Activated naive CD8-positive, alpha-beta T cell treated with anti-CD3 and anti-CD28 coated beads, Interleukin-2, amount 50 U/mL, for 24 hours (primary cell): Measurements from ENCODE around the gene ARL6IP6.
"Not testable (repeated sequence)": the region's sequence is repeated elsewhere in the genome, so short reads cannot be mapped to it uniquely, and the experiment has no call there.

Experiments
- ATAC-seq: fragments of 150-1000 bp; cut with Tn5 transposase; one replicate; pipeline ENCODE4 v1.10.0; 2021
- DNase-seq: peaks from one replicate; pipeline ENCODE4 v3.0.0; 2021
- H3K27ac Mint-ChIP-seq: one replicate; pipeline ENCODE4 v1.8.0; 2021; ENCODE audit warnings: mild to moderate bottlenecking, mixed read lengths
- H3K27me3 Mint-ChIP-seq: one replicate; pipeline ENCODE4 v1.8.0; 2021; ENCODE audit warnings: mixed read lengths
- H3K36me3 Mint-ChIP-seq: one replicate; pipeline ENCODE4 v1.8.0; 2021; ENCODE audit warnings: low read depth, mixed read lengths
- H3K4me1 Mint-ChIP-seq: one replicate; pipeline ENCODE4 v1.8.0; 2021; ENCODE audit warnings: mixed read lengths
- H3K4me3 Mint-ChIP-seq: one replicate; pipeline ENCODE4 v1.8.0; 2021; ENCODE audit warnings: mild to moderate bottlenecking, moderate library complexity, mixed read lengths
- H3K9me3 Mint-ChIP-seq: one replicate; pipeline ENCODE4 v1.8.0; 2021; ENCODE audit warnings: mixed read lengths

Gene ARL6IP6

GRCh38 chr2:152743002-152743401, 24.6 kb downstream of the ARL6IP6 start:
- Mint-ChIP-seq H3K36me3 (peaks cover 14% of the 10 kb centered on the region), H3K4me1 (no peaks in the 10 kb centered on the region), H3K27me3 (no peaks in the 10 kb centered on the region), H3K4me3 (no peak overlapping the region), H3K27ac (no peak overlapping the region), H3K9me3 (no peaks in the 10 kb centered on the region)
- ATAC-seq, result no peak
- DNase-seq, result no peak

- not testable (repeated sequence) for H3K27me3 Mint-ChIP-seq, H3K4me3 Mint-ChIP-seq, H3K4me1 Mint-ChIP-seq, H3K9me3 Mint-ChIP-seq, ATAC-seq, H3K27ac Mint-ChIP-seq, DNase-seq
- H3K36me3 Mint-ChIP-seq, result peaks cover 24% of the 10 kb centered on the region
Observed at GRCh38 chr2:152747751-152748150, 29.3 kb downstream of the ARL6IP6 start.

GRCh38 chr2:152755029-152755428, 36.6 kb downstream of the ARL6IP6 start:
- Mint-ChIP-seq H3K9me3 (no peaks in the 10 kb centered on the region), H3K27ac (no peak overlapping the region), H3K36me3 (peaks cover 39% of the 10 kb centered on the region), H3K27me3 (no peaks in the 10 kb centered on the region), H3K4me1 (peaks cover 3% of the 10 kb centered on the region), H3K4me3 (no peak overlapping the region)
- ATAC-seq (no peak), DNase-seq (no peak)

GRCh38 chr2:152759290-152760072, 41.1 kb downstream of the ARL6IP6 start:
- no peak overlapping the region for H3K4me3 Mint-ChIP-seq
- peaks cover 2% of the 10 kb centered on the region for H3K4me1 Mint-ChIP-seq
- DNase-seq, result no peak
- H3K27ac Mint-ChIP-seq, result no peak overlapping the region
- no peaks in the 10 kb centered on the region for H3K9me3 Mint-ChIP-seq
- ATAC-seq, result no peak
- no peaks in the 10 kb centered on the region for H3K27me3 Mint-ChIP-seq
- peaks cover 22% of the 10 kb centered on the region for H3K36me3 Mint-ChIP-seq

- H3K27ac Mint-ChIP-seq, result no peak overlapping the region
- H3K27me3 Mint-ChIP-seq, result no peaks in the 10 kb centered on the region
Observed at GRCh38 chr2:152761214-152761613, 42.8 kb downstream of the ARL6IP6 start.

GRCh38 chr2:152762202-152762601, 43.8 kb downstream of the ARL6IP6 start:
- Mint-ChIP-seq H3K27me3 (no peaks in the 10 kb centered on the region), H3K4me1 (no peaks in the 10 kb centered on the region), H3K4me3 (no peak overlapping the region), H3K27ac (no peak overlapping the region), H3K9me3 (peaks cover under 1% of the 10 kb centered on the region), H3K36me3 (peaks cover 11% of the 10 kb centered on the region)
- ATAC-seq (no peak), DNase-seq (no peak)

More at GRCh38 chr2:152761214-152761613, 42.8 kb downstream of the ARL6IP6 start:
- ATAC-seq (no peak), DNase-seq (no peak)
- Mint-ChIP-seq H3K36me3 (peaks cover 17% of the 10 kb centered on the region), H3K9me3 (no peaks in the 10 kb centered on the region), H3K4me3 (no peak overlapping the region), H3K4me1 (no peaks in the 10 kb centered on the region)

- not testable (repeated sequence) for H3K9me3 Mint-ChIP-seq, H3K4me3 Mint-ChIP-seq, H3K27me3 Mint-ChIP-seq, H3K27ac Mint-ChIP-seq, DNase-seq, ATAC-seq, H3K36me3 Mint-ChIP-seq, H3K4me1 Mint-ChIP-seq
Observed at GRCh38 chr2:152763208-152763607, 44.8 kb downstream of the ARL6IP6 start.

GRCh38 chr2:152763651-152764050, 45.2 kb downstream of the ARL6IP6 start:
- Mint-ChIP-seq H3K9me3 (peaks cover 4% of the 10 kb centered on the region), H3K27ac (no peak overlapping the region), H3K27me3 (no peaks in the 10 kb centered on the region), H3K4me3 (no peak overlapping the region), H3K36me3 (peaks cover 7% of the 10 kb centered on the region), H3K4me1 (no peaks in the 10 kb centered on the region)
- DNase-seq, result no peak
- ATAC-seq, result no peak

GRCh38 chr2:152766928-152767327, 48.5 kb downstream of the ARL6IP6 start:
- DNase-seq (no peak), ATAC-seq (no peak)
- H3K27me3 Mint-ChIP-seq, result no peaks in the 10 kb centered on the region
- H3K36me3 Mint-ChIP-seq, result no peaks in the 10 kb centered on the region
- no peak overlapping the region for H3K4me3 Mint-ChIP-seq
- H3K27ac Mint-ChIP-seq, result no peak overlapping the region
- no peaks in the 10 kb centered on the region for H3K4me1 Mint-ChIP-seq
- H3K9me3 Mint-ChIP-seq, result peaks cover 4% of the 10 kb centered on the region

GRCh38 chr2:152781175-152781574, 62.8 kb downstream of the ARL6IP6 start:
- Mint-ChIP-seq H3K9me3 (no peaks in the 10 kb centered on the region), H3K27me3 (peaks cover 4% of the 10 kb centered on the region), H3K36me3 (no peaks in the 10 kb centered on the region), H3K4me3 (no peak overlapping the region), H3K27ac (no peak overlapping the region), H3K4me1 (no peaks in the 10 kb centered on the region)
- DNase-seq (no peak), ATAC-seq (no peak)

GRCh38 chr2:152782171-152782570, 63.8 kb downstream of the ARL6IP6 start:
- Mint-ChIP-seq H3K4me1 (no peaks in the 10 kb centered on the region), H3K27ac (no peak overlapping the region), H3K27me3 (peaks cover 2% of the 10 kb centered on the region), H3K4me3 (no peak overlapping the region), H3K36me3 (no peaks in the 10 kb centered on the region), H3K9me3 (no peaks in the 10 kb centered on the region)
- ATAC-seq, result no peak
- no peak for DNase-seq

GRCh38 chr2:152790883-152791282, 72.5 kb downstream of the ARL6IP6 start:
- Mint-ChIP-seq H3K9me3 (no peaks in the 10 kb centered on the region), H3K4me3 (no peak overlapping the region), H3K36me3 (no peaks in the 10 kb centered on the region), H3K27ac (no peak overlapping the region), H3K4me1 (no peaks in the 10 kb centered on the region), H3K27me3 (peaks cover 1% of the 10 kb centered on the region)
- no peak for DNase-seq
- ATAC-seq, result no peak

GRCh38 chr2:152791979-152792378, 73.6 kb downstream of the ARL6IP6 start:
- no peaks in the 10 kb centered on the region for H3K9me3 Mint-ChIP-seq
- peaks cover 1% of the 10 kb centered on the region for H3K27me3 Mint-ChIP-seq
- H3K4me1 Mint-ChIP-seq, result no peaks in the 10 kb centered on the region
- ATAC-seq (no peak), DNase-seq (no peak)
- H3K4me3 Mint-ChIP-seq, result no peak overlapping the region
- no peaks in the 10 kb centered on the region for H3K36me3 Mint-ChIP-seq
- H3K27ac Mint-ChIP-seq, result no peak overlapping the region

GRCh38 chr2:152792974-152793373, 74.6 kb downstream of the ARL6IP6 start:
- H3K27me3 Mint-ChIP-seq, result no peaks in the 10 kb centered on the region
- H3K4me1 Mint-ChIP-seq, result no peaks in the 10 kb centered on the region
- no peak overlapping the region for H3K4me3 Mint-ChIP-seq
- no peaks in the 10 kb centered on the region for H3K36me3 Mint-ChIP-seq
- DNase-seq, result no peak
- H3K27ac Mint-ChIP-seq, result no peak overlapping the region
- ATAC-seq, result no peak
- no peaks in the 10 kb centered on the region for H3K9me3 Mint-ChIP-seq

GRCh38 chr2:152796941-152797340, 78.5 kb downstream of the ARL6IP6 start:
- Mint-ChIP-seq H3K4me1 (no peaks in the 10 kb centered on the region), H3K27me3 (no peaks in the 10 kb centered on the region), H3K9me3 (no peaks in the 10 kb centered on the region), H3K4me3 (no peak overlapping the region), H3K36me3 (no peaks in the 10 kb centered on the region), H3K27ac (no peak overlapping the region)
- ATAC-seq, result no peak
- no peak for DNase-seq
